GM06990 (cell line): Measurements from ENCODE around the gene NR4A1.
A peak's percentile ranks its signal among the peaks of the same experiment; 100 is the strongest.

Source experiments
- DNase-seq: peaks from one replicate; pipeline ENCODE4 v3.0.0-alpha.2; 2011; ENCODE audit not compliant: insufficient read length; ENCODE audit errors: extremely low read depth
- H3K27me3 ChIP-seq: replicated peaks from 2 replicates; pipeline ENCODE4 v1.6.0; 2011; ENCODE audit warnings: low read length; ENCODE audit not compliant: control insufficient read depth, insufficient read depth
- H3K36me3 ChIP-seq: 2 replicates; pipeline ENCODE4 v1.5.1; 2011; ENCODE audit warnings: low read length; ENCODE audit not compliant: control insufficient read depth, insufficient read depth
- H3K4me3 ChIP-seq: replicated peaks from 2 replicates; pipeline ENCODE4 v1.5.1; 2011; ENCODE audit warnings: low read depth, mild to moderate bottlenecking, control low read depth, low read length
- TF ChIP-seq, protein P1 (sequence below): IDR thresholded peaks from 2 replicates; pipeline ENCODE4 v1.5.1; 2011; ENCODE audit warnings: low read length, control low read depth, mild to moderate bottlenecking, inconsistent platforms; ENCODE audit not compliant: insufficient read depth, poor library complexity, severe bottlenecking

The NR4A1 gene

GRCh38 chr12:52087961-52088820 is 36.9 kb downstream of the NR4A1 start:
- DNase-seq: peak; percentile 57
- Histone ChIP-seq H3K27me3 (no peaks in the 10 kb centered on the region; the same call in 1 of the 2 replicates), H3K4me3 (no peak overlapping the region), H3K36me3 (no peaks in the 10 kb centered on the region)
- TF ChIP-seq, protein P1, sequence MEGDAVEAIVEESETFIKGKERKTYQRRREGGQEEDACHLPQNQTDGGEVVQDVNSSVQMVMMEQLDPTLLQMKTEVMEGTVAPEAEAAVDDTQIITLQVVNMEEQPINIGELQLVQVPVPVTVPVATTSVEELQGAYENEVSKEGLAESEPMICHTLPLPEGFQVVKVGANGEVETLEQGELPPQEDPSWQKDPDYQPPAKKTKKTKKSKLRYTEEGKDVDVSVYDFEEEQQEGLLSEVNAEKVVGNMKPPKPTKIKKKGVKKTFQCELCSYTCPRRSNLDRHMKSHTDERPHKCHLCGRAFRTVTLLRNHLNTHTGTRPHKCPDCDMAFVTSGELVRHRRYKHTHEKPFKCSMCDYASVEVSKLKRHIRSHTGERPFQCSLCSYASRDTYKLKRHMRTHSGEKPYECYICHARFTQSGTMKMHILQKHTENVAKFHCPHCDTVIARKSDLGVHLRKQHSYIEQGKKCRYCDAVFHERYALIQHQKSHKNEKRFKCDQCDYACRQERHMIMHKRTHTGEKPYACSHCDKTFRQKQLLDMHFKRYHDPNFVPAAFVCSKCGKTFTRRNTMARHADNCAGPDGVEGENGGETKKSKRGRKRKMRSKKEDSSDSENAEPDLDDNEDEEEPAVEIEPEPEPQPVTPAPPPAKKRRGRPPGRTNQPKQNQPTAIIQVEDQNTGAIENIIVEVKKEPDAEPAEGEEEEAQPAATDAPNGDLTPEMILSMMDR: no peak

DNA sequence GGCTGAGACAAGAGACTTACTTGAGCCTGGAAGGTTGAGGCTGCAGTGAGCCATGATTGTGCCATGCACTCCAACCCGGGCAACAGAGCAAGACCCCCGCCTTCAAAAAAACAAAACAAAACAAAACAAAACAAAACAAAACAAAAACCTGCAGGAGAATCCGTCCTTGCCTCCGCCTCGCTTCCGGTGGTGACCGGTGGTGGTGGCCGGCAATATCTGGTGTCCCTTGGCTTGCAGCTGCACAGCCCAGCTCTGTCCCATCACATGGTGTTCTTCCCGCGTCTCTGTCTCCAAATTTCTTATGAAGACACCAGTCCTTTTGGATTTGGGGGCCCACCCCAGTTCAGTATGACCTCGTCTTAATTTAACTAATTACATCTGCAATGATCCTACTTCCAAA is 38.2 kb downstream of the NR4A1 start:
- Histone ChIP-seq H3K27me3 (no peaks in the 10 kb centered on the region; the same call in 1 of the 2 replicates), H3K4me3 (no peak overlapping the region), H3K36me3 (no peaks in the 10 kb centered on the region)
- no peak for DNase-seq
- TF ChIP-seq, protein P1: no peak

DNA sequence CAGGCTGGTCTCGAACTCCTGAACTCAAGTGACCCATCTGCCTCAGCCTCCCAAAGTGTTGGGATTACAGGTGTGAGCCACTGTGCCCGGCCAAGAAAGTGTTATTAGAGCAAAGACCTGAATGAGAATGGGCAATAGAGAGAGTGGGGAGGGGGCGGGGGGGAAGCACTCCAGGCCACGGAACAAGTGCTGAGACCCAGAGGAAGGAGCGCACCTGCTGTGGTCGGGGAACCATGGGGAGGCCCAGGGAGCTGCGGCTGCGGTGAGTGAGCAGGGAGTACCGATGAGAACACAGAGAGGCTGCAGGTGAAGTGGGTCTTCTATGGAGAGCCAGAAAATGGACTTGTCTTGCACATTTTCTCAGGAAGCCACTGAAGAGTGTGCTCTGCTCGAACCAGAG is 39.0 kb downstream of the NR4A1 start:
- DNase-seq: no peak
- H3K27me3 ChIP-seq: no peaks in the 10 kb centered on the region; the same call in 1 of the 2 replicates
- TF ChIP-seq, protein P1: no peak

DNA sequence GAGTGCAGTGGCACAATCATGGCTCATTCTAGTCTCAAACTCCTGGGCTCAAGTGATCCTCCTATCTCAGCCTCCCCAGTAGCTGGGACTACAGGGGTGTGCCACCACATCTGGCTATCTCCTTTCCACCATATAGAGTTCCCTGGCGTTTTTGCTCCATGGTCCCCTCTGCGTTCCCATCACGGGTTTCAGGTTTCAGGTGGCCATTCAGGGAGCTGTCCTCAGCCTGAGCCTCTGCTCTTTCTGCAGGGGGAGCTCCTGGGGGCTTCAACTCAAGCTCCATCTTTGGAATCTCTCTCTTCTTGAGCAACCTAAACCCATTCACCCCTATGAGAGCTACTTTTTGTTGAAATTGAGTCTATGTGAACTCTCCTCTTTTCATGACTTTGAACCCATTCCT is 39.8 kb downstream of the NR4A1 start:
- Histone ChIP-seq H3K4me3 (no peak overlapping the region), H3K27me3 (no peaks in the 10 kb centered on the region; the same call in 1 of the 2 replicates), H3K36me3 (no peaks in the 10 kb centered on the region)
- TF ChIP-seq, protein P1: no peak
- no peak for DNase-seq

More for the DNA sequence above, 39.0 kb downstream of the NR4A1 start:
- Histone ChIP-seq H3K4me3 (no peak overlapping the region), H3K36me3 (no peaks in the 10 kb centered on the region)

- TF ChIP-seq, protein P1: no peak
- no peak overlapping the region for H3K4me3 ChIP-seq
- no peaks in the 10 kb centered on the region for H3K36me3 ChIP-seq
- DNase-seq: no peak
- H3K27me3 ChIP-seq: no peaks in the 10 kb centered on the region; the same call in 1 of the 2 replicates
These were observed 40.6 kb downstream of the NR4A1 start for GRCh38 chr12:52091869-52092268.

DNA sequence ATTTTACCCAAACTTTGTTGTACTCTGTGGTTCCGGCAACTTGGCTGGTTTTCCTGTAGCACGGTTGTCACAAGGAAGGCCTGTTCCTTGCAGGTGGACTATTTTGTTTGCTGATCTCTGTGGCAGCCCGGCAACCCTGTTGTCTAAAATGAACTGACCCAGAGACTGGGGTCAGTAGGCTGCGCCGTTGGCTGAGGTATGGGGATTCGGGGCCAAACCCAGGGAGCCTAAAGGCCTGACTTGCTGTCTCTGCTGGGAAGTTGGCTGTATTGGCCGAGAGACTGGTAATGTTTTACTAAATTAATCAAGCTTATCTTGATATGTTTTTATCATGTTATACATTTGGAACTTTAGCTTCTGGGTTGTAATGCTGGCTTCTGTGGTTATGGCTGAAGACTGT is 42.1 kb downstream of the NR4A1 start:
- Histone ChIP-seq H3K4me3 (no peak overlapping the region), H3K36me3 (no peaks in the 10 kb centered on the region), H3K27me3 (no peaks in the 10 kb centered on the region; the same call in 1 of the 2 replicates)
- TF ChIP-seq, protein P1: no peak
- no peak for DNase-seq
